ENCODE results near the gene TIGD7.

Gene TIGD7, protein sequence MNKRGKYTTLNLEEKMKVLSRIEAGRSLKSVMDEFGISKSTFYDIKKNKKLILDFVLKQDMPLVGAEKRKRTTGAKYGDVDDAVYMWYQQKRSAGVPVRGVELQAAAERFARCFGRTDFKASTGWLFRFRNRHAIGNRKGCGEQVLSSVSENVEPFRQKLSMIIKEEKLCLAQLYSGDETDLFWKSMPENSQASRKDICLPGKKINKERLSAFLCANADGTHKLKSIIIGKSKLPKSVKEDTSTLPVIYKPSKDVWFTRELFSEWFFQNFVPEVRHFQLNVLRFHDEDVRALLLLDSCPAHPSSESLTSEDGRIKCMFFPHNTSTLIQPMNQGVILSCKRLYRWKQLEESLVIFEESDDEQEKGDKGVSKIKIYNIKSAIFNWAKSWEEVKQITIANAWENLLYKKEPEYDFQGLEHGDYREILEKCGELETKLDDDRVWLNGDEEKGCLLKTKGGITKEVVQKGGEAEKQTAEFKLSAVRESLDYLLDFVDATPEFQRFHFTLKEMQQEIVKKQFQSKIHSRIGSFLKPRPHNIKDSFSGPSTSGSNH

DNA sequence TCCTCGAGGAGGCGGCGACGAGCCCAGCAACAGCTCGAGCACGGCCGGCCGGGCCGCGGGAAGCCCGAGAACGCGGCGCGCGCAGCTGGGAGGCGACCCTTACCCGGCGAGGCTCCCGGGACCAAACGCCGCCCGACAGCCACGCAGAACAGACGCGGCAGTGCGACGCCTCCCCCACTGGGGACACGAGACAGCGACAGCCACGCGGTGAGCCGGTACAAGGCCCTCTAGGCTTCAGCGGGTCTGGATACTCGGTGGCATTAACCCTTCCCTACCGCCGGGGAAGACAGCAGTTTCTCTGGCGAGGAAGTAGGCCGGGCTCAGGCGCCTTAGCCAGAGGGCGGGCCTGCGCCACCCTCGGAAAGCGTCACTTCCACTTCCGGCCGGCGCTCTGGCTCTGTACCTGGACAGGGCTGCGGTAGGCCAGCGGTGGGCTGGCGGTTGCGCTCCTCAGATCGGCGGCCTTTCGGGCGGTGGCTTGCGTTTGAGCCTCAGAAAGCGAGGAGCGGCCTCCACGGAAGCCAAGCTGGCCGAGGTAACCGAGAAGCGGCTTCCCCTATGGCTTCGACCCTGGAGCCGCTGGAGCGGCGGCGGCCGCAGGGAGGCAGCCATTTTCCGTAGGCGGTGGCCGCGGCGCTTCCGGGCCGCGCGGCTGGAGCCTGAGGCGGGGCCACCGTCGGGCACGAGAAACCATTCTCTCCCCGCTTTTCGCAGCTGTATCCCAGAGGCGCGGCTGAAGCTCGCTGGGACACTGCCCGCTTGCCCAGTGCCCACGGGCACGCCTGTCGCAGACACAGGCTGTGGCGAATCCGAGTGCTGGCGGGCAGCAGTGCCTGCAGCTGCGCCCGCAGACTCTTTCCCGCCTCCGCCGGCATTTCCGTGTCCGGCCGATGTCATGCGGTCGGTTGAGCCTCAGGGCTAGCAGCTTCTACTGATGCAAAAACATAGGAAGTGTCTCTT is at the start of gene TIGD7, which contains the start of gene ZNF75A:
TIGD7 (minus strand) TSS at position 322 of the 960 bp plus-strand sequence. CDS start 4,816 bp downstream, outside the sequence.
ZNF75A (plus strand) TSS at position 389 of the 960 bp plus-strand sequence. CDS start 2,932 bp downstream, outside the sequence.
- peak; percentile 85 for DNase-seq

DNA sequence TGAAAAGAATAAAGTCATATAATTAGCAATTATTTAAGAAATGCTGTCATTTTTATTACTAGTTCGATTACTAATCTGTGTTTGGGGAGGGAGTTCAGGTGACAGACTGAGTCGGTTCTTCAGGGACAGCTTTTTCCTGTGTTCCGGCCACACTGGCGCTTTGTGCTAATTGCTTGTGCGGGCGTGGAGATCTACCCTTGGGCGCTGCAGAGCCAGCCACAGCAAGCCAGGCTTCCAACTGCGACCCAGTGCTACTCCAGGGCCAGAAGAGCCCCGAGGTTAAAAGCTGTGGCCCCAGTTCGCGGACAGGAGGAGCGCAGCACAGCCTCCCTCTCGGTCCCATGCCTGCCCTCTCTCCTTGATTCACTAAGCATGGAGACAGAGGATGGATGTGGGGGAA is 43.9 kb upstream of the TIGD7 start:
- no peak for DNase-seq

DNA sequence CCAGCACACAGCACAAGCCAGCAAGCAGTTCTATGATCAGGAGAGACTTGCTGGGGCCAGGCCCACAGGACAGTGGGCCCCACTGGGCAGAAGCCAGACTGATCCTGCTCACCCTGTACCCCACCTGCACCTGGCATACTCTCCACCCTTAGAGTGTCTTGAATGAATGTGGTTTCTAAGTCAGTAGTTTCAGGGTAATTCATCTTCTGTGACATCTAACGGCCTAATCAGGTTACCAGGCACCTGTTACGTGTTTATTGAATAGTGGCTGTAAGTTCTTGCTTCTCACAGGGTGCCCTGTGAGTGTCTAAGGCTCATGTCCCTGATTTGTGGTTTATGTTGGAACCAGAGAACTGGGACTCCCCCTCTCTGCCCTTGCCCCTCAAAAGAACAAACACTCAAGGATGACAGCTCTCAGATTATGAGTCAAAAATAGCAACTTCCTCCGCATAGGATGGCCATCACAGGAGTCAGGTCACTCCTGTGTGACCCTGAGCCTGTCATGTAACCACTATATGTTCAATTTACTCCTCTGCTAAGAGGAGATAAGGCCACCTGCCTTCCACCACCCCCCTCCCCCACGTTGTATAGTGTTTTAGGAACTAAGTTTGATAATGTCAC is 43.4 kb upstream of the TIGD7 start:
- DNase-seq: no peak

DNA sequence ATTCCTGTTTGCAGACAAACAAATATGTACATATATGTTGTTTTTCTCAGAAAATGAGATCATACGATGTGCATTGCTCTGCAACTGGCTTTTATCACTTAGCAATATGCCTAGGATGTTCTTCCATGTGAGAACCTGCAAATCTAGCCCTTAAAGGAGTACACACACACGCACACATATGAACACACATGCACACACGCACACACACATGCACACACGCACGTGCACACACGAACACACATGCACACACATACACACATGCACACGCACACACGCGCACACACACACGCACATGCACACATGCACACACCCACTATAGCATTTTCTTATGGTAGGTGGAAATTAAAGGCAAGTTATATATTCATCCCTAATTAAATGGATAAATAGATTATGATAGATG is 42.4 kb upstream of the TIGD7 start:
- DNase-seq: no peak

DNA sequence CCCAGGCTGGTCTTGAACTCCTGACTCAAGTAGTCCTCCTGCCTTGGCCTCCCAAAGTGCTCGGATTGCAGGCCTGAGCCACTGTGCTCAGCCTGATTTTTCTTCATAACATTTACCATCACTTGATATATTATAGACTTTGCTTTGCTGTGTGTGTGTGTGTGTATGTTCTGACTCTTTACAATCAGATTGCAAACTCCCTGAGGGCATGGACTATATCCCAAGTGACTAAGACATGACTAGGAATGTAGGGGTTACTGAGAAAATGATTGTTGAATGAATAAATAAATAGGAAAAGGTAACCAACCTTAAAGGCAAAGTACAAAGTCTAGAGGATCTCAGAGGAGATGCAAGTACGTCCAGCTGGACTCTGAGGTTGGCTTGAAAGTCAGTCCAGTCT is 40.8 kb upstream of the TIGD7 start:
- no peak for DNase-seq

DNA sequence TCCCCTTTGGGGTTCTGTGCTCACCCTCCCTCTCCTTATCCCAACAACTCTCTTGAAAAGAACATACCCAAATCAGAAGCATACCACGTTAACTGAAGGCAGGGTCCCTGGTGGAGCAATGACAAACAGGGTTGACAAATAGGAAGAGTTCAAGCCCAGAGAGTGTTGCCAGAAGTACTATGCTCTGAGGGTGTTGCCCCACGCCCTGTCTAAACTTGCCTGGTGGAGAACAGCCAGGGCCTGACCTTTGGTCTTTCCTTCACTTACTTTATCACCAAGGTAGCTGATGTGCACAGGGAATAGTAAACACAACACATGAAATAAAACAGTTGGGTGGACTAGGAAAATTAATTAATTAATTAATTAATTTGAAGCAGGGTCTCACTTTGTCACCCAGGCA is 23.4 kb upstream of the TIGD7 start:
- DNase-seq: no peak

DNA sequence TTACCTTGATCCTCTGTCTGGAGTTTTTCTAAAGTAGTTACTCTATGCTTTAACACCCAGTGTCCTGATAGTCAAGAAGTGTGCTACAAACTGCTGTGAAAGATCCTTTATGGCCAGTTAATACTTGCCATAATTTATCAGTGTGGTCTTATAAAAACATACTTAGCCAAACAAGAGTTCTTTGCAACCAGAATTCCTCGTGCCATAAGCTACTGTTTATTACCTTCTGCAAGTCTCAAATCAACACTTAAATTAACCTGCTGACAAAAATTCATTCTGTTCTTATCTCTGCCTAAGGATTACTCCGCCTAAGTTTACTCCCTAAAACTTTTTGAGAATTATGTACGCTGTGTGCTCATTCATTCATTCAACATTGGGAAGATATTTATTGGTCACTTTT is 22.9 kb upstream of the TIGD7 start:
- DNase-seq: no peak

DNA sequence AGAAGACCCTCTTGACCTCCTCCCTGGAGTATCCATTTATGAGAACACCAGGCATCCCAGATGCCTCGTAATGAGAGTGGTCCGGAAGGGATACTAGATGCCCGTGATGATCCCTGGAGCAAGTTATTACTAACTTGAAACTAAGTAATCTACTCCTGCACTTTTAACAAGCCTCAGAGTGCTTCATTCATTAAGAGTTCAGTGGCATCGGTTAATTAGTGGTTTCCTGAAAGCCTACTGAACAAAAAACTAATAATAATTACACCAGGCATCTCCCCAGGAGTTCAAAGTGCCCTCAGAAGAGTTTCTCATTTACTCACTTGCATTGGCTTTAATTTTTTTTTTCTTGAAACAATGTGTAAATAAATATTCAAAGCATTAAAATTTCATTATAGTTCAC is 22.3 kb upstream of the TIGD7 start:
- DNase-seq: no peak

DNA sequence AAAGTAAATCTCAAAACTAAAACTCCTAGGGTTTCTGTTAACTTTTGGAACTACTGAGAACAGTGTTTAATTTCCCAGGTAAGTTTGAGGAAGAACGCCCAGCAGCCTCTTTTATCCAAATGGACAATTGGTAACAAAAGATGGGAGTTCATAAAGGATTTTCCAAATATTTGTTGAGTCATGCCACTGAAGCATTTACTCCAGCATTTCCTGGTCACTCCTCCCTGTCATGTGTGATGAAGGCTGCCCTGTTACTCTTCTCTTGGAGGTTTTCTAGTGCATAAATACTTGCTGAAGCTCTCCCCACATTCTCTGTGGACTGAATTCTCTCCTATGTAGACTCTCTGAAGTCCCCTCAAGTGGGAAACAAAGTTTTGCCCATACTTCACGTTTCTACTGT is 16.6 kb upstream of the TIGD7 start:
- DNase-seq: no peak

DNA sequence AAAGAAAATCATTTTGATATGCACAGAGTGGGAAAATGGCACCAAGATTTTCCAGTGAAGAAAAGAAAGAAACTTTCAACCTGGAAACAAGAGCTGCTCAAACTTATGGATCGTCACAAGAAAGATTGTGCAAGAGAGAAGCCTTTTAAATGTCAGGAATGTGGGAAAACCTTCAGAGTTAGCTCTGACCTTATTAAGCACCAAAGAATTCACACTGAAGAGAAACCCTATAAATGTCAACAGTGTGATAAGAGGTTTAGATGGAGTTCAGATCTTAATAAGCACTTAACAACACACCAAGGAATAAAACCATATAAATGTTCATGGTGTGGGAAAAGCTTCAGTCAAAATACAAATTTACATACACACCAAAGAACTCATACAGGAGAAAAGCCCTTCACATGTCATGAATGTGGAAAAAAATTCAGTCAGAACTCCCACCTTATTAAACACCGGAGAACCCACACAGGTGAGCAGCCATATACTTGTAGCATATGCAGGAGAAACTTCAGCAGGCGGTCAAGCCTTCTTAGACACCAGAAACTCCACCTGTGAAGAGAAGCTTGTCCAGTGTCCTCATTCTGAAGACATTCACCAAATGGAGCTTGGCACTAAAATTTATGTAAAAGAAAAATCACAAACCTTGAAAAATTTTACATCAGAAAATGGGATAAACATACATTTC is 12.2 kb upstream of the TIGD7 start:
- DNase-seq: no peak

DNA sequence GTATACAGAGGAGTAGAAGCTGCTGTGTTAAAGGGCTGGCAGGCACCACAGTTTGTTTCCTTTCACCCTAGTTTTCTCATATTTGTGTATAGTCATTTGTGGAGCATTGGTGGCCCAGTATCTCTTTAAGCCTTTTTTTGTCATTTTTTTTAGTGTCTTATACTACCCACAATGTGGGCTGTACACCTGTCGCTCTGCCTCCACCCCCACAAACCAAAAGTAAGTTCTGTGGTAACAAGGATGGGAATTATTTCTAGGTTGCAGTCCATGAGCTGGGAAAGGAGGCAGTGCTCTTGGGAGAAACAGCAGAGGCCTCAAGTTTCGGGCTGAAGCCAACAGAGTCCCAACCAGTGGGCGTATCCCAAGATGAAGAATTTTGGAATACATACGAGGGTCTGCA is 6.3 kb upstream of the TIGD7 start:
- DNase-seq: no peak

DNA sequence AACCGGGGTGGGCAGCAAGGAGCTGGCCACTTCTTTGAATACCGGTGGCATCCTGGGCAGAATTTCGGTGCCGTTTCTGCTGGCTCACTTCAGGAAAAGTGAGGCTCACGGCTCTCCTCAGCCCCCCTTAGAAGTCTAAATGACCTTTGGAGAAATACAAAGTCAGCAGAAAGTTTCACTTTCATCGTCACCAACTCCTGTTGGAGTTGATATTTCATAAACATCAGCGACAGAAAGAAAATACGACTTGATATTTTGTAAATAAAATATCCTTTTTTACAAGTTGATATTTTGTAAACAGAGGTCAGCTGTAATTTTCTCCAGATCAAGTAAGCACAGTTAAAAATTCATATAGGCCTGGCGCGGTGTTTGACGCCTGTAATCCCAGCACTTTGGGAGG is 848 bp upstream of the TIGD7 start:
- no peak for DNase-seq

DNA sequence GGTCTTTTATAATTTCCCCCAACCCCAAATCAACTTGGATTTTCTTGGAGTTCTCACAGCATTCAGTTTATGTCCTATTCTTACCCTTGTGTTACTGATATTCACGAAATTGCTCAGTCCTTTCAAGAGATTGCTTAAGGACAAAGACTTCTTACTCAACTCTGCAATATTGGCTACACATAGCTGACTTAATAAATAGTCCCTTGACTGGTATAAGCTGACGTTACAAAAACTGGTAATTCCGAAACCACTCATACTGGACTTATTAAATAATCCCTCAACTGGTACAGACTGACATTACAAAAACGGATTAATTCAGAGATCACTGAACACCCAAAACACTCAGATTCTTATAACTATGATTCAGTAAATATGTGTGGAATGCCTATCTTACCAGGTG is 860 bp downstream of the TIGD7 start:
- DNase-seq: no peak

DNA sequence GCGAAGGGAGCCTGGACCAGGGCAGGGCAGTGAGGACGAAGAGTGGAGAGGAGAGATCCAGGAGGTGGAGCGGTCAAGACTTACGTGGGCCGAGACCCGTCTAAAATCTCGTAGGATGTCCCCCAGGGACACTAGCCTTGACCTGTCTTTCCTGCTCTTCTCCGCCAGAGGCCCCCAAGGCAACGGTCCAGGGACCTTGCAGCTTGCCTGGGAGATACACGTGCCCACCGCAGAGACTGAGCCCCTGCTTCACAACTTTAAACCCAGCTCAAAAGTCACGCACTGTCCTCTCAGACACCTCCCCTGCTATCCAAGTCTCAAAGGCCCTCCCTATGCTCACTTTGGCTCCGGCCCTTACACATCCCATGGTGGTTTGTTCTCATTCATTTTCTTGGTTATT is 9.4 kb downstream of the TIGD7 start:
- DNase-seq: no peak

DNA sequence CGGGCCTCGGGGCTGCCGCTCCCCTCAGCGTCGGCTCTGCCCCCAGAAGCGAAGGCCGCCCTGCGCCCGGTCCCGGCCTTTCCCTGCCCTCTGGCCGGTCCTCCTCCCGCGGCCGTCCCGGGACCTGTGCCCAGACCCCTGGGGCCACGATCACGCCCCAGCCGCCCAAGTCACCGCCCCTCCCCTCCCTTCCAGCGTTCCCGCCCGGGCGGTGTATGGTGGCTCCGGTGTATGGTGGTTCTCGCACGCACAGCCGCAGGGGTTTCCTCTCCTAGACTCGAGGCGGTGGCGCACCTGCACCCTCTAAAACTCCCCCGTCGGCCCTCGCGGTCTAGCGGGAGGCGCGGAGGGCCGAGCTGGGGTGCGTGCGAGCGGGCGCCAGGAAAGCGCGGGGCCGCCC is 10.0 kb downstream of the TIGD7 start:
- no peak for DNase-seq

DNA sequence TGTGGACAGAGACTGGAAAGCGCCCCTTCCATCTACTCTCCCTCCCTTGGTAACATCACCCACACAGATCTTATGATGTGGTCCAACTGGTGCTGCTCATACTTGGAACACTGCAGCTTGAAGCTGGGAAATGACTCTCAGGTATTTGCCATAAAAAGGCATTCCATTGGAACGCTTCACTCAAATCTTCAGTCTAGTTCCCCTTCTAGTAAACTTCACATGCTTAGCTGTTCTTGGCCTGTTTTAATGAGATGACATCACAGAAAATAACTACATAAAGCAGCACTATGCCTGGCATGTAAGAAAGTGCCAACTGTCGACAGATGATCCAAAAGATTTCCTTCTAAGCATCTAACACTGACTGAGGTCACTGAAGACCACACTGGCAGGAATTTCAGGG is 12.6 kb downstream of the TIGD7 start:
- DNase-seq: no peak

DNA sequence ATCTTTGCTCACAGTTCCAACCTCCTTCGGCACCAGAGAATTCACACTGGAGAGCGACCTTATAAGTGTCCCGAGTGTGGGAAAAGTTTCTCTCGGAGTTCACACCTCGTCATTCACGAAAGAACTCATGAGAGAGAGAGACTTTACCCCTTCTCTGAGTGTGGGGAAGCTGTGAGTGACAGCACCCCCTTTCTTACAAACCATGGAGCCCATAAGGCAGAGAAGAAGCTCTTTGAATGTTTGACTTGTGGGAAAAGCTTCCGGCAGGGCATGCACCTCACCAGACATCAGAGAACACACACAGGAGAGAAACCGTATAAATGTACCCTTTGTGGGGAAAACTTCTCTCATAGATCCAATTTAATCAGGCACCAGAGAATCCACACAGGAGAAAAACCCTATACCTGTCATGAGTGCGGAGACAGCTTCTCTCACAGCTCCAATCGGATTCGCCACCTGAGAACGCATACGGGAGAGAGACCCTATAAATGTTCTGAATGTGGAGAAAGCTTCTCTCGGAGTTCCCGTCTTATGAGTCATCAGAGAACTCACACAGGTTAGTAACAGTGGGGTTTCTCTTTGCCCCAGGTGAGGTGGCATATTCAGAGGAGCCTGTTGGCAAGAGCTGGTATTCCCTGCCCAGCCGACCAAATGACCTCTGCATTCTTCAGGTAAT is 15.1 kb downstream of the TIGD7 start:
- DNase-seq: no peak

DNA sequence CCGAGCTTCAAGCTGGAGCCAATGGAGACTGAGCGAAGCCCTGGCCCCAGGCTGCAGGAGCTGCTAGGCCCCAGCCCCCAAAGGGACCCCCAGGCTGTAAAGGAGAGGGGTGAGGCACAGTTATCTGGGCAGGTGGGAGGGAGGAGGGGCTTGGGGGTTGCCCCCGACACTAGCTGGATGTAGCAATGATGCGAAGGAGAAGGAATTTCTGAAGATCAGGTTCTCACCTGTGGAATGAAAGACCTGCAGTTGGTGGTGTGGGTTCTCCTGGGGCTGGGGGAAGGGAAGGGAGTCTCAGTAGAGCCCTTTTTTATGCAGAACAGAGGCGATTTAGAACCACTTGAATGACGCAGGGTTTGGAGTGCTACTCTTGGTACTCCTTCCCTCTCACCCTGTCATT is 20.1 kb downstream of the TIGD7 start:
- no peak for DNase-seq

DNA sequence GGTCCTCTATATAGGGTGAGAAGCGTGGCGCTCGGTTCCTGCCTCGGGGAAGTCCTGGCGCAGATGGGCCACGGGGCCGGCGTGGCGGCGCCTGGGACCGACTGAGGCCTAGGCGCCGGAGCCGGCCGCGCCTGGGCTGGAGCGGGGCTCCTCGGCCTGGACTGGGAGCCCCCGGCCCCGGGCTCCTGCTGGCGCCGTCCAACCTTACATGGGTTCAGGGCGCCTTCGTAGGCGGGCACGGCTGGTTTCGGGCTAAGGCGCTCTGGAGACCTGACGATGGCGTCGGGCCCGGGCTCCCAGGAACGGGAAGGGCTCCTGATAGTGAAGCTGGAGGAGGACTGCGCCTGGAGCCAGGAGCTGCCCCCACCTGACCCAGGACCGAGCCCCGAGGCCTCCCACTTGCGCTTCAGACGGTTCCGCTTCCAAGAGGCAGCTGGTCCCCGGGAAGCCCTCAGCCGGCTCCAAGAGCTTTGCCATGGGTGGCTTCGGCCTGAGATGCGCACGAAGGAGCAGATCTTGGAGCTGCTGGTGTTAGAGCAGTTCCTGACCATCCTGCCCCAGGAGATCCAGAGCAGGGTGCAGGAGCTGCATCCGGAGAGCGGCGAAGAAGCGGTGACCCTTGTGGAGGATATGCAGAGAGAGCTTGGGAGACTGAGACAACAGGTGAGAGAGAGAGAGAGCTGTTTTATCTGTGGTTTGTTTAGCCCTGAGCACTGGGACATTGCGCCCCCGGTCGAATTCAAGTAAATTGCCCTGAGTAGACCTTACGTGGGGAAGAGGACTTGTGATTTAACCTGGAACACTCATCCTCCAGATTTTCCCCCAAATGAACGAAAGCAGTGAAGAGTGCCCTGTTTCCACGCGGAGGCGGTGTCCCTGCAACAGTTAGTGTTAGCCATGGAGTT is 21.4 kb downstream of the TIGD7 start:
- DNase-seq: peak; percentile 4

DNA sequence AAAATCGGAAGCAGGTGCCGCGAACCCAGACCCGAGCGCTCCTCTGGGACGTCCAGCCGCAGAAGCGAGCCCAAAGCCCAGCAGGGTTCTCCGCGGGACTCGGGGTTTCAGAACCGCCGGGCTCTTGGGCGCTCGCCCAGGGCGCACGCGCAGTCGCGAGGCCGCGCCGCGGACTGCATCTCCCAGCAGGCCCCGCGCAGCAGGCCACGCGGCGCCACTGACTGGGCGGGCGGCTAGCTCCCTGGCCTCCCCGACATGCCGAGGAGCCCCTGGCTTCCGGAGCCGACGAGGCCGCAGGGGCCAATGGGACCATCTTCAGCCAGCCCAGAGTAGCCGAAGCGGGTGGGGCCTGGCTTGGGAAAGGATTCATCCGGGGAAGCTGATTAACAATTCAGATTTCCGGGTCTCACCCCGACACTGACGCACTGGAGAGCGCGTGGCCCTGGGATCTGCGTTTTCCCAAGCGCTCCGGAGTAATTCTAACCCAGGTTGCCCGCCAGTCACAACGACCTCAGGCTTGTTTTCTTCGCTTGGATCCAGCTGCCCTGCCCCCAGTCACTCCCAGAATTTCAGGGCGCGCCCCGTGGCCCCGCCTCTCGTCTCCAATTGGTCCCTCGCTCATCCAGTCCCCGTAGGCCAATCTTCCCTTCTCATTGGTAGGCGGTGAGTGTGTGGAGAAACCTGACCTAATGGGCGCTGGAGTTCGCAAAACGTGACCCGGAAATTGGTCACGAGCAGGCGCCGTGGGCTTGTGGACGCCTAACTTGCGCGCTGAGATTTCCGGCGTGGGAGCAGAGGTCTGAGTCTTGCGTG is 22.3 kb downstream of the TIGD7 start, which contains the start of gene ZNF263:
ZNF263 (plus strand) TSS at position 762 of the 813 bp plus-strand sequence. CDS start 328 bp downstream, outside the sequence.
- peak; percentile 94 for DNase-seq

All from stimulated activated CD4-positive, alpha-beta T cell treated with anti-CD3 and anti-CD28 coated beads, Interleukin-1b, Interleukin-23, amount 100 ng/mL, for 48 hours (primary cell).